Sigmoid colon (tissue), 4 donors: ENCODE measurements around the gene NR2F1.

Experiments used
- CTCF ChIP-seq, 4 experiments: fragments of 450-650 bp in 3 of 4; fragments of 200-600 bp in 1 of 4; IDR thresholded peaks; one replicate each; pipeline ENCODE4 v1.5.1; 2016 to 2019; ENCODE audit warnings: antibody characterized with exemption in 4 of 4, mild to moderate bottlenecking in 3 of 4, moderate library complexity in 2 of 4
- EP300 ChIP-seq, 4 donors: sonication (generic); formaldehyde crosslinking; IDR thresholded peaks; one replicate each; pipeline ENCODE4 v1.6.1; 2017; ENCODE audit warnings: antibody characterized with exemption in 4 of 4
- POLR2A ChIP-seq, 2 donors: fragments of 450-650 bp; IDR thresholded peaks; one replicate each; pipeline ENCODE4 v1.6.1; 2016; ENCODE audit warnings: antibody characterized with exemption in 2 of 2, mild to moderate bottlenecking in 2 of 2, moderate library complexity in 2 of 2
- POLR2AphosphoS5 ChIP-seq, 4 donors: sonication (generic); formaldehyde crosslinking; IDR thresholded peaks; one replicate each; pipeline ENCODE4 v1.6.1; 2017; ENCODE audit warnings: antibody characterized with exemption in 4 of 4

- no peak for TF ChIP-seq CTCF (IDR thresholded peaks at IDR 0.05)
- TF ChIP-seq POLR2AphosphoS5 (IDR thresholded peaks at IDR 0.05), result no peak
- no peak for TF ChIP-seq POLR2A (IDR thresholded peaks at IDR 0.05)
- no peak for TF ChIP-seq EP300 (IDR thresholded peaks at IDR 0.05)
These were observed 20.2 kb downstream of the NR2F1 start for GRCh38 chr5:93603078-93603792.
